GM21390 (cell line): Measurements from ENCODE around the gene RAB30.

Experiments used
- ATAC-seq: cut with Tn5 transposase; IDR thresholded peaks from one replicate; pipeline ENCODE4 v1.9.1; 2021; ENCODE audit not compliant: unreplicated experiment

The RAB30 gene

GRCh38 chr11:83071567-83072349 lies at the start of gene RAB30:
RAB30 (minus strand) TSS chr11:83071897; CDS start chr11:82997316, 74,581 bp downstream.
- ATAC-seq: peak; percentile 92

GRCh38 chr11:83120327-83120726 lies 48.6 kb upstream of the RAB30 start:
- ATAC-seq: no peak

- ATAC-seq: no peak
Observed at GRCh38 chr11:83119216-83119615, 47.5 kb upstream of the RAB30 start.

- no peak for ATAC-seq
Observed at GRCh38 chr11:83118814-83119213, 47.1 kb upstream of the RAB30 start.

- no peak for ATAC-seq
Observed at GRCh38 chr11:83116015-83116641, 44.4 kb upstream of the RAB30 start.

GRCh38 chr11:83115551-83115950 lies 43.9 kb upstream of the RAB30 start:
- ATAC-seq: no peak

GRCh38 chr11:83115026-83115425 lies 43.3 kb upstream of the RAB30 start:
- no peak for ATAC-seq

- ATAC-seq: no peak
Observed at GRCh38 chr11:83112886-83113285, 41.2 kb upstream of the RAB30 start.

- ATAC-seq: no peak
Observed at GRCh38 chr11:83105168-83105567, 33.5 kb upstream of the RAB30 start.

GRCh38 chr11:83102834-83103233 lies 31.1 kb upstream of the RAB30 start:
- ATAC-seq: no peak

- ATAC-seq: no peak
Observed at GRCh38 chr11:83097429-83098075, 25.9 kb upstream of the RAB30 start.

GRCh38 chr11:83093634-83094033 lies 21.9 kb upstream of the RAB30 start:
- no peak for ATAC-seq

GRCh38 chr11:83092488-83093384 lies 21.0 kb upstream of the RAB30 start:
- ATAC-seq: no peak

- no peak for ATAC-seq
Observed at GRCh38 chr11:83088965-83089364, 17.3 kb upstream of the RAB30 start.

- no peak for ATAC-seq
Observed at GRCh38 chr11:83087035-83087434, 15.3 kb upstream of the RAB30 start.

GRCh38 chr11:83079820-83080219 lies 8.1 kb upstream of the RAB30 start:
- no peak for ATAC-seq

- no peak for ATAC-seq
Observed at GRCh38 chr11:83078269-83078668, 6.6 kb upstream of the RAB30 start.

GRCh38 chr11:83073884-83074283 lies 2.2 kb upstream of the RAB30 start:
- no peak for ATAC-seq

GRCh38 chr11:83073258-83073657 lies 1.6 kb upstream of the RAB30 start:
- no peak for ATAC-seq

- no peak for ATAC-seq
Observed at GRCh38 chr11:83072350-83073242, 899 bp upstream of the RAB30 start.
